Esophagus muscularis mucosa (tissue), 3 donors: Measurements from ENCODE around the gene ANKRD40CL.

ENCODE experiments used
- POLR2A ChIP-seq: fragments of 450-650 bp; IDR thresholded peaks from one replicate; pipeline ENCODE4 v1.6.1; 2017; ENCODE audit warnings: antibody characterized with exemption, moderate library complexity, mild to moderate bottlenecking, low read depth
- POLR2AphosphoS5 ChIP-seq, 2 donors: sonication (generic); formaldehyde crosslinking; IDR thresholded peaks; one replicate each; pipeline ENCODE4 v1.6.1; 2017; ENCODE audit warnings: antibody characterized with exemption in 2 of 2
- TF ChIP-seq, protein P1 (sequence below), 3 experiments: fragments of 200-600 bp in 2 of 3; fragments of 450-650 bp in 1 of 3; sonication (generic) in 2 of 3; IDR thresholded peaks; one replicate each; pipeline ENCODE4 v1.5.1; 2017 to 2019; ENCODE audit warnings: antibody characterized with exemption in 3 of 3, mild to moderate bottlenecking in 2 of 3, moderate library complexity in 1 of 3

DNA sequence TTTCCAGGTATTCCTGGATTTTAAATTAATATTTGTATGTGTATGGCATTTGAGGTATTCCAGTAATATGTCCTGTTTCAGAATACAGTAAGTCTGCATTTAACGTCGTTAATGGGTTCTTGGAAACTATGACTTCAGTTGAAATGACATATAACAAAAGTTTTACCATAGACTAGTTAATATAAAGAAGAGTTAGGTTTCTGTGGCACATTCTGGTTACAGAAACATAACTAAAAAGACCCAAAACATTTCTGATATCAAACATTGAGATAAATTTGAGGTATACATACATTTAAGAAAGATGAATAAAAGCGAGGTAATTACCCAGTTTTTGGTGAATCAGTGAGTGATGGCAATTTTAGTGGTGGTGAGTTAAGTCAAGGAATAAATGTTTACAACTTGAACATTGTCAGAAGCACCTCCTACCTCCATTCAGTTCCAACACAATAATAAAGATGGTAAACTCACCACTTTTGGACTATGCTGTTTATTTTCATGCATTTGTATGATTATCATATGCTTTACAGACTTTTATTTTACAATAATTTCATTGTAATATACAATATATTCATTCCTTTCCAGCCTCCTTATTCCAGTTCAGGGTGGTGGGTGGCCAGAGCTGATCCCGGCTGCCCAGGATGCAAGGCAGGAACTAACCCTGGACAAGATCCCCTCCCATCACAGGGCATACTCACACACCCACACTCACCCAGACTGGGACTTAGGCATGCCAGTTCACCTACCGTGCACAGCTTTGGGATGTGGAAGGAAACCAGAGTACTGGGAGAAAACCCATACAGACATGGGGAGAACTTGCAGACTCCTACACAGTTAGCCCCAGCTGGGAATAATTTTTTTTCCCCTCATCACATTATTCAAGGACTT is 38.2 kb downstream of the ANKRD40CL start:
- TF ChIP-seq POLR2AphosphoS5 (IDR thresholded peaks at IDR 0.05) (no peak), POLR2A (no peak)
- TF ChIP-seq, protein P1, sequence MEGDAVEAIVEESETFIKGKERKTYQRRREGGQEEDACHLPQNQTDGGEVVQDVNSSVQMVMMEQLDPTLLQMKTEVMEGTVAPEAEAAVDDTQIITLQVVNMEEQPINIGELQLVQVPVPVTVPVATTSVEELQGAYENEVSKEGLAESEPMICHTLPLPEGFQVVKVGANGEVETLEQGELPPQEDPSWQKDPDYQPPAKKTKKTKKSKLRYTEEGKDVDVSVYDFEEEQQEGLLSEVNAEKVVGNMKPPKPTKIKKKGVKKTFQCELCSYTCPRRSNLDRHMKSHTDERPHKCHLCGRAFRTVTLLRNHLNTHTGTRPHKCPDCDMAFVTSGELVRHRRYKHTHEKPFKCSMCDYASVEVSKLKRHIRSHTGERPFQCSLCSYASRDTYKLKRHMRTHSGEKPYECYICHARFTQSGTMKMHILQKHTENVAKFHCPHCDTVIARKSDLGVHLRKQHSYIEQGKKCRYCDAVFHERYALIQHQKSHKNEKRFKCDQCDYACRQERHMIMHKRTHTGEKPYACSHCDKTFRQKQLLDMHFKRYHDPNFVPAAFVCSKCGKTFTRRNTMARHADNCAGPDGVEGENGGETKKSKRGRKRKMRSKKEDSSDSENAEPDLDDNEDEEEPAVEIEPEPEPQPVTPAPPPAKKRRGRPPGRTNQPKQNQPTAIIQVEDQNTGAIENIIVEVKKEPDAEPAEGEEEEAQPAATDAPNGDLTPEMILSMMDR (IDR thresholded peaks at IDR 0.05) = no peak
